GM12864 (cell line): ENCODE measurements around the gene ASPG.

Experiments
- DNase-seq: peaks from one replicate; pipeline ENCODE4 v3.0.0-alpha.2; 2011; ENCODE audit warnings: low read depth
- H3K4me3 ChIP-seq: 2 replicates; pipeline ENCODE4 v1.5.1; 2011; ENCODE audit warnings: mild to moderate bottlenecking, low read depth, low read length, control low read depth
- CTCF ChIP-seq: IDR thresholded peaks from 2 replicates; pipeline ENCODE4 v1.5.1; 2011; ENCODE audit warnings: low read depth, mild to moderate bottlenecking, moderate library complexity, low read length, control low read depth, inconsistent platforms; ENCODE audit errors: missing control alignments

ASPG gene

GRCh38 chr14:104081951-104082464, 3.5 kb upstream of the ASPG start:
- no peak for TF ChIP-seq CTCF
- no peak for DNase-seq
- H3K4me3 ChIP-seq, result no peak overlapping the region

GRCh38 chr14:104082807-104083206, 2.7 kb upstream of the ASPG start:
- no peak for TF ChIP-seq CTCF
- no peak for DNase-seq
- H3K4me3 ChIP-seq, result no peak overlapping the region

GRCh38 chr14:104084251-104085002, 1.1 kb upstream of the ASPG start:
- TF ChIP-seq CTCF, result no peak
- H3K4me3 ChIP-seq, result no peak overlapping the region
- no peak for DNase-seq

- no peak overlapping the region for H3K4me3 ChIP-seq
- TF ChIP-seq CTCF, result no peak
- DNase-seq, result no peak
These were observed 345 bp downstream of the ASPG start for GRCh38 chr14:104085889-104086201.

- DNase-seq, result no peak
- TF ChIP-seq CTCF, result no peak
- H3K4me3 ChIP-seq, result no peak overlapping the region
These were observed 735 bp downstream of the ASPG start for GRCh38 chr14:104086210-104086660.

GRCh38 chr14:104086661-104087461, 1.4 kb downstream of the ASPG start:
- TF ChIP-seq CTCF, result no peak
- H3K4me3 ChIP-seq, result no peak overlapping the region
- no peak for DNase-seq

- DNase-seq, result no peak
- no peak for TF ChIP-seq CTCF
- H3K4me3 ChIP-seq, result no peak overlapping the region
These were observed 2.0 kb downstream of the ASPG start for GRCh38 chr14:104087505-104087904.
